ENCODE data around the gene RNFT2.
A peak's percentile ranks its signal among the peaks of the same experiment; 100 is the strongest.

Gene RNFT2

GRCh38 chr12:116698554-116699075 is 39.5 kb upstream of the RNFT2 start:
- H3K9me3 Mint-ChIP-seq, result no peaks in the 10 kb centered on the region
- H3K4me1 Mint-ChIP-seq (ENCODE audit: low read depth), result peaks cover 4% of the 10 kb centered on the region
- no peak overlapping the region for H3K4me3 Mint-ChIP-seq
- H3K27me3 Mint-ChIP-seq (ENCODE audit: low read depth), result peaks cover 32% of the 10 kb centered on the region
- H3K36me3 Mint-ChIP-seq (ENCODE audit: low read depth), result no peaks in the 10 kb centered on the region
- DNase-seq (ENCODE audit: low spot score), result no peak
- no peak overlapping the region for H3K27ac Mint-ChIP-seq

GRCh38 chr12:116700066-116700465 is 38.0 kb upstream of the RNFT2 start:
- Mint-ChIP-seq H3K27ac (no peak overlapping the region), H3K4me3 (no peak overlapping the region), H3K27me3 (ENCODE audit: low read depth) (peaks cover 17% of the 10 kb centered on the region), H3K9me3 (no peaks in the 10 kb centered on the region), H3K4me1 (ENCODE audit: low read depth) (peaks cover 3% of the 10 kb centered on the region), H3K36me3 (ENCODE audit: low read depth) (no peaks in the 10 kb centered on the region)
- no peak for DNase-seq (ENCODE audit: low spot score)

- Mint-ChIP-seq H3K9me3 (no peaks in the 10 kb centered on the region), H3K27ac (no peak overlapping the region), H3K36me3 (ENCODE audit: low read depth) (no peaks in the 10 kb centered on the region), H3K4me1 (ENCODE audit: low read depth) (peaks cover 2% of the 10 kb centered on the region), H3K27me3 (ENCODE audit: low read depth) (peaks cover 15% of the 10 kb centered on the region), H3K4me3 (no peak overlapping the region)
- DNase-seq (ENCODE audit: low spot score), result no peak
Observed at GRCh38 chr12:116701432-116701831, 36.7 kb upstream of the RNFT2 start.

GRCh38 chr12:116703214-116703795 is 34.8 kb upstream of the RNFT2 start:
- DNase-seq (ENCODE audit: low spot score), result peak; percentile 48
- Mint-ChIP-seq H3K4me3 (no peak overlapping the region), H3K9me3 (no peaks in the 10 kb centered on the region), H3K27me3 (ENCODE audit: low read depth) (peaks cover 14% of the 10 kb centered on the region), H3K36me3 (ENCODE audit: low read depth) (no peaks in the 10 kb centered on the region), H3K27ac (no peak overlapping the region), H3K4me1 (ENCODE audit: low read depth) (peaks cover 2% of the 10 kb centered on the region)

- no peaks in the 10 kb centered on the region for H3K9me3 Mint-ChIP-seq
Observed at GRCh38 chr12:116707751-116708150, 30.4 kb upstream of the RNFT2 start.

GRCh38 chr12:116708826-116709756 is 29.0 kb upstream of the RNFT2 start:
- peak overlapping the region; percentile 41 for H3K4me3 Mint-ChIP-seq
- peak; percentile 15 for DNase-seq (ENCODE audit: low spot score)
- peaks cover 2% of the 10 kb centered on the region for H3K36me3 Mint-ChIP-seq (ENCODE audit: low read depth)

More at GRCh38 chr12:116707751-116708150, 30.4 kb upstream of the RNFT2 start:
- Mint-ChIP-seq H3K27me3 (ENCODE audit: low read depth) (peaks cover 26% of the 10 kb centered on the region), H3K27ac (no peak overlapping the region), H3K4me3 (no peak overlapping the region), H3K36me3 (ENCODE audit: low read depth) (peaks cover 2% of the 10 kb centered on the region), H3K4me1 (ENCODE audit: low read depth) (peaks cover 8% of the 10 kb centered on the region)
- DNase-seq (ENCODE audit: low spot score), result no peak

GRCh38 chr12:116709768-116710167 is 28.3 kb upstream of the RNFT2 start:
- H3K4me1 Mint-ChIP-seq (ENCODE audit: low read depth), result peaks cover 6% of the 10 kb centered on the region
- DNase-seq (ENCODE audit: low spot score), result no peak

More at GRCh38 chr12:116708826-116709756, 29.0 kb upstream of the RNFT2 start:
- Mint-ChIP-seq H3K27ac (no peak overlapping the region), H3K9me3 (no peaks in the 10 kb centered on the region), H3K4me1 (ENCODE audit: low read depth) (peaks cover 6% of the 10 kb centered on the region), H3K27me3 (ENCODE audit: low read depth) (peaks cover 24% of the 10 kb centered on the region)

GRCh38 chr12:116710370-116711150 is 27.6 kb upstream of the RNFT2 start:
- DNase-seq (ENCODE audit: low spot score), result no peak
- H3K27me3 Mint-ChIP-seq (ENCODE audit: low read depth), result peaks cover 24% of the 10 kb centered on the region
- H3K4me3 Mint-ChIP-seq, result no peak overlapping the region
- H3K36me3 Mint-ChIP-seq (ENCODE audit: low read depth), result peaks cover 2% of the 10 kb centered on the region
- H3K27ac Mint-ChIP-seq, result no peak overlapping the region
- peaks cover 6% of the 10 kb centered on the region for H3K4me1 Mint-ChIP-seq (ENCODE audit: low read depth)
- no peaks in the 10 kb centered on the region for H3K9me3 Mint-ChIP-seq

More at GRCh38 chr12:116709768-116710167, 28.3 kb upstream of the RNFT2 start:
- Mint-ChIP-seq H3K27ac (no peak overlapping the region), H3K36me3 (ENCODE audit: low read depth) (peaks cover 2% of the 10 kb centered on the region), H3K9me3 (no peaks in the 10 kb centered on the region), H3K4me3 (no peak overlapping the region), H3K27me3 (ENCODE audit: low read depth) (peaks cover 24% of the 10 kb centered on the region)

- DNase-seq (ENCODE audit: low spot score), result no peak
- H3K27ac Mint-ChIP-seq, result no peak overlapping the region
- H3K36me3 Mint-ChIP-seq (ENCODE audit: low read depth), result peaks cover 15% of the 10 kb centered on the region
- H3K27me3 Mint-ChIP-seq (ENCODE audit: low read depth), result peaks cover 20% of the 10 kb centered on the region
- peaks cover 6% of the 10 kb centered on the region for H3K4me1 Mint-ChIP-seq (ENCODE audit: low read depth)
- H3K9me3 Mint-ChIP-seq, result no peaks in the 10 kb centered on the region
- H3K4me3 Mint-ChIP-seq, result no peak overlapping the region
Observed at GRCh38 chr12:116712458-116713303, 25.4 kb upstream of the RNFT2 start.

GRCh38 chr12:116713527-116713926 is 24.6 kb upstream of the RNFT2 start:
- DNase-seq (ENCODE audit: low spot score), result no peak
- Mint-ChIP-seq H3K4me1 (ENCODE audit: low read depth) (peaks cover 6% of the 10 kb centered on the region), H3K27ac (no peak overlapping the region), H3K4me3 (no peak overlapping the region), H3K36me3 (ENCODE audit: low read depth) (peaks cover 15% of the 10 kb centered on the region), H3K27me3 (ENCODE audit: low read depth) (peaks cover 18% of the 10 kb centered on the region), H3K9me3 (no peaks in the 10 kb centered on the region)

GRCh38 chr12:116714175-116714574 is 23.9 kb upstream of the RNFT2 start:
- Mint-ChIP-seq H3K4me3 (no peak overlapping the region), H3K27ac (no peak overlapping the region), H3K9me3 (no peaks in the 10 kb centered on the region), H3K4me1 (ENCODE audit: low read depth) (peaks cover under 1% of the 10 kb centered on the region), H3K36me3 (ENCODE audit: low read depth) (peaks cover 17% of the 10 kb centered on the region), H3K27me3 (ENCODE audit: low read depth) (peaks cover 11% of the 10 kb centered on the region)
- DNase-seq (ENCODE audit: low spot score), result no peak

GRCh38 chr12:116717466-116718437 is 20.4 kb upstream of the RNFT2 start:
- DNase-seq (ENCODE audit: low spot score), result no peak
- Mint-ChIP-seq H3K36me3 (ENCODE audit: low read depth) (peaks cover 27% of the 10 kb centered on the region), H3K4me3 (no peak overlapping the region), H3K9me3 (no peaks in the 10 kb centered on the region), H3K27me3 (ENCODE audit: low read depth) (no peaks in the 10 kb centered on the region), H3K4me1 (ENCODE audit: low read depth) (no peaks in the 10 kb centered on the region), H3K27ac (no peak overlapping the region)

Data from T-helper 2 cell treated with Interferon-gamma antibody and Interleukin-4, amounts not matched to agents 5 μg/mL and 100 μg/mL, for 36 hours (primary cell).